Fibroblast of the aortic adventitia (primary cell): Measurements from ENCODE around the gene PERP. TPM values are rescaled to one million over a fixed set of nuclear protein-coding genes. Genes with fewer than 3 reads are reported as not detected.
"Not testable (repeated sequence)": the region's sequence is repeated elsewhere in the genome, so short reads cannot be mapped to it uniquely, and the experiment has no call there.

Experiments used
- DNase-seq: peaks from one replicate; pipeline ENCODE4 v3.0.0-alpha.2; 2010; ENCODE audit warnings: low read depth
- H3K4me3 ChIP-seq: 2 replicates; pipeline ENCODE4 v1.5.1; 2011; ENCODE audit warnings: low read depth, mild to moderate bottlenecking, control low read depth, low read length, moderate library complexity
- total RNA-seq: library from RNA; depleted of rRNA; stranded (reverse); fragments of >200 nt; gene quantifications from 2 replicates; pipeline ENCODE4 v1.2.3, GENCODE V29; 2012; ENCODE audit warnings: low replicate concordance
- TF ChIP-seq, protein P1 (sequence below): IDR thresholded peaks from 2 replicates; pipeline ENCODE4 v1.5.1; 2011; ENCODE audit warnings: mild to moderate bottlenecking, low read length, control low read depth, inconsistent platforms; ENCODE audit not compliant: insufficient read depth

The PERP gene
- total RNA-seq, 1 donor = 25.0 TPM

DNA sequence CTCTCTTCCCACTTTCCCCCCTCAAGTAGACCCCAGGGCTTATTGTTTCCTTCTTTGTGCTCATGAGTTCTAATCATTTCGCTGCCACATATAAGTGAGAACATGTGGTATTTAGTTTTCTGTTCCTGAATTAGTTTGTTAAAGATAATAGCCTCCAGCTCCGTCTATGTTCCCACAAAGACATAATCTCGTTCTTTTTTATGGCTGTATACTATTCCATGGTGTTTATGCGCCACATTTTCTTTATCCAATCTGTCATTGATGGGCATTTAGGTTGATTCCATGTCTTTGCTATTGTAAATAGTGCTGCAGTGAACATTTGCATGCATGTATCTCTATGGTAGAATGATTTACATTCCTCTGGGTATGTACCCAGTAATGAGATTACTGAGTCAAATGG lies 16.9 kb upstream of the PERP start:
- TF ChIP-seq, protein P1, sequence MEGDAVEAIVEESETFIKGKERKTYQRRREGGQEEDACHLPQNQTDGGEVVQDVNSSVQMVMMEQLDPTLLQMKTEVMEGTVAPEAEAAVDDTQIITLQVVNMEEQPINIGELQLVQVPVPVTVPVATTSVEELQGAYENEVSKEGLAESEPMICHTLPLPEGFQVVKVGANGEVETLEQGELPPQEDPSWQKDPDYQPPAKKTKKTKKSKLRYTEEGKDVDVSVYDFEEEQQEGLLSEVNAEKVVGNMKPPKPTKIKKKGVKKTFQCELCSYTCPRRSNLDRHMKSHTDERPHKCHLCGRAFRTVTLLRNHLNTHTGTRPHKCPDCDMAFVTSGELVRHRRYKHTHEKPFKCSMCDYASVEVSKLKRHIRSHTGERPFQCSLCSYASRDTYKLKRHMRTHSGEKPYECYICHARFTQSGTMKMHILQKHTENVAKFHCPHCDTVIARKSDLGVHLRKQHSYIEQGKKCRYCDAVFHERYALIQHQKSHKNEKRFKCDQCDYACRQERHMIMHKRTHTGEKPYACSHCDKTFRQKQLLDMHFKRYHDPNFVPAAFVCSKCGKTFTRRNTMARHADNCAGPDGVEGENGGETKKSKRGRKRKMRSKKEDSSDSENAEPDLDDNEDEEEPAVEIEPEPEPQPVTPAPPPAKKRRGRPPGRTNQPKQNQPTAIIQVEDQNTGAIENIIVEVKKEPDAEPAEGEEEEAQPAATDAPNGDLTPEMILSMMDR = no peak
- DNase-seq = no peak
- H3K4me3 ChIP-seq = no peak overlapping the region

DNA sequence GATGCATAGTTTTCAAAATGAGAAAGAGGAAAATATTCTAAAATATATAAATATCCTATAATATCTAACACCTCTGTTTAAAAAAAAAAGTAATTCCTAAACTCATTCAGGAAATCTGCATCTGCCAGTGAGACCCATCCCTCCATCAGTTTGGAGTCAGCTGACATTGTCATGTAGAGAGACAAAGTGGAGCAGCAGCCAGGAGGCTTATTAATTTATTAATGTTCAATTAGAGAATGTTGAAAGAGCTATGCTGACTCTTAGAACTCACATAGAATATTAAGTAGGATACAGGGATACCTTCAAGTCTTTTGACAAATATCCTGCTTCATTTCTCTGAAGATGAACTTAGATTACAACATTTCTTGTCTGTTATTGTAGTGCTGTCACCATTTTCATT lies 12.8 kb upstream of the PERP start:
- no peak overlapping the region for H3K4me3 ChIP-seq
- no peak for DNase-seq
- TF ChIP-seq, protein P1 = no peak

DNA sequence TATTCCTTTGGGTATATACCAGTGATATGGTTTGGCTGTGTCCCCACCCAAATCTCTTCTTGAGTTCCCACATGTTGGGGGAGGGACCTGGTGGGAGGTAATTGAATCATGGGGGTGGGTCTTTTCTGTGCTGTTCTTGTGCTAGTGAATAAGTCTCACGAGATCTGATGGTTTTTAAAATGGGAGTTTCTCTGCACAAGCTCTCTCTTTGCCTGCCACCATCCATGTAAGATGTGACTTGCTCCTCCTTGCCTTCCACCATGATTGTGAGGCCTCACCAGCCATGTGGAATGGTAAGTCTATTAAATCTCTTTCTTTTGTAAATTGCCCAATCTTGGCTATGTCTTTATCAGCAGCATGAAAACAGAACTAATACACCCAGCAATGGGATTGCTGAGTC lies 12.0 kb upstream of the PERP start:
- peak; percentile 17 for DNase-seq
- H3K4me3 ChIP-seq = not testable (repeated sequence)

DNA sequence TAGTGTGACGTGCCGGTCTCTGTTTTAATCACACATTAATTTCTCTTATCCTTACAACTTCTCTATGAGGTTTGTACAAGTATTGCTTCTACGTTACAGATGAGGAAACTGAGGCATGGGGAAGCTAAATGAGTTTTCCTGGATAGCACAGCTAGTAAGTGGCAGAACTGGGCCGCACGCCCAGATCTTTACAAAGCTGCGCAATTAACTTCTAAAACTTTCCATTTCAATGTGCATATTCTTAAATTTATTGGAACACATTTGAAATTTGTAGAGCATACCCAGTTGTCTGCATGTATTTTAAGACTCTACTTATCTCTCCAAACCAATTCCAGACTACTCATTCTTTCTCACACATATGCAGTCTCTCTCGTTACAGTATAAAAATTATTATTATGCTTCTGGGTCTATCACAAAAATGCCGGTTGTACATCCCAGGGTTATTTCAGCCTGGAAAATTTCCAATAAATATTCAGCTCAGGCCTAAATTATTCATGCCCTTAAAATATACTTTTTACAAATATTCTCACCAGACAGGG lies 10.2 kb upstream of the PERP start:
- TF ChIP-seq, protein P1 = no peak
- DNase-seq = no peak
- H3K4me3 ChIP-seq = no peak overlapping the region

DNA sequence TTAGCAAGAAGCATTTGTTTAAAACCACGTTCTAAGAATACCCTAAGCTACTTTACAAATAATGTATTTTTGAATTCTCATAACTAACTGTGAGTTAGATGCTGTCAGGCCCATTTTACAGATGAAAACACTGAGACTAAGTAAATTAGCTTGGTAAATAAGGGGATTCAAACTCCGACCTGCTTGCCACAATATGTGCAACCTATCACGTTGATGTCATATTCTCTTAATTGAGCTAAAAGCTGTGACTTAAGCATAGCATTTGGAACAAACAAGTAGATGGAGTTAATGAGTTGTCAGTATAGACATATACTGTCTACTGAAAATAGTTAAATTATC lies 9.4 kb upstream of the PERP start:
- TF ChIP-seq, protein P1 = no peak
- no peak for DNase-seq
- no peak overlapping the region for H3K4me3 ChIP-seq

DNA sequence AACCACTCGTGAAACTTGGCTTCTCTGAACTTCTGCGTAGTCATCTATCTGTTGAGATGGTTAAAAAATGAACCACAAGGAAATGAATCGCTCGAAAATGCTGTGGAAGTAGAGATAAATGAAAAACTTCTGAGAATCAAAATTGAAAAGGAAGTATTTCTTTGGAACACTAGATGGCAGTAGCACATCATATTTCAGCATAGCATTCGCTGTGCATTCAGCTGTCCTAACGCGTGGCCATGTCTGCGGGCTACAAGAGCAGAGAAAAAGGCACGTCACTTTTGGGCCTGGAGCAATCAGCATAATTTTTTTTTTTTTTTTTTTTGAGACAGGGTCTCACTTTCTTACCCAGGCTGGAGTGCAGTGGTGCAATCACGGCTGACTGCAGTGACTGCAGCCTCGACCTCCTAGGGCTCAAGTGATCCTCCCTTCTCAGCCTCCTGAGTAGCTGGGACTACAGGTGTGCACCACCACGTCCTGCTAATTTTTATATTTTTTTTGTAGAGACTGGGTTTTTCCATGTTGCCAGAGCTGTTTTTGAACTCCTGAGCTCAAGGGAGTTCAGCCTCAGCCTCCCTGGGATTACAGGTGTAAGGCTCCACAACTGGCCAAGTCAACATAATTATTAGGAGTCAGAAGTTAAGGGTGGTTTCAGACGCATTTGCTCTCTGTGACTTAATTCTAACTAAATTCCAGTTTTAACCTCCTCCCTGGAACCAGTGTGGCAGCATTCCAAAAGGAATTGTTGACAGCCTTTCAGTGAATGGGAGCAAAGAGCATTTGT lies 8.8 kb upstream of the PERP start:
- TF ChIP-seq, protein P1 = peak; percentile 56
- no peak overlapping the region for H3K4me3 ChIP-seq
- DNase-seq = peak; percentile 82

DNA sequence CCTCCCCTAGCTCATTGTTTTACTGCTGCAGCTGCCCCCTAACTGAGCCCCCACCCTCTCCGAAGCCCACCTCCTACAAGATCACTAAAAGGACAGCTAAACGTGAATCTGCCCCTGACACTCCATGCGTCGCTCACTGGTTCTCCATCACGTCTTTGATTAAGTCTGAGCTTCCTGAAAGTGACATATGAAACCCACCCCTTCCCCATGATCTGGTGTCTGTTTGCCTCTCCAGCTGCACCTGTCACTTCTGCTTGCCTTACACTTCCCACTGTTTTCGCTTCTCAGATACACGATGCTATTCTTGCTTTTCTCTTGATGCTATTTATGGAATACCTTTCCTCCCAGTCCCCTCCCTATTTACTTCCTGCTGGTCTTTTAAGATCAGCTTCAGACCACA lies 8.0 kb upstream of the PERP start:
- H3K4me3 ChIP-seq = no peak overlapping the region
- no peak for DNase-seq
- TF ChIP-seq, protein P1 = no peak
